DMS153 treated with DMSO at 0.1 percent for 48 hours (cell line): ENCODE data around the gene CLIP1.

Source experiments
- DNase-seq: peaks from one replicate; lab custom pipeline; 2025; ENCODE audit not compliant: unreplicated experiment; lab: John Stamatoyannopoulos, UW

CLIP1 gene

GRCh38 chr12:122318607-122319605, 103.6 kb downstream of the CLIP1 start:
- DNase-seq, result no peak

GRCh38 chr12:122312926-122313325, 109.5 kb downstream of the CLIP1 start:
- DNase-seq, result no peak

GRCh38 chr12:122311696-122312095, 110.8 kb downstream of the CLIP1 start:
- no peak for DNase-seq

GRCh38 chr12:122310626-122311333, 111.7 kb downstream of the CLIP1 start:
- no peak for DNase-seq

- no peak for DNase-seq
Measured at GRCh38 chr12:122309564-122310121, 112.8 kb downstream of the CLIP1 start.

GRCh38 chr12:122308811-122309210, 113.7 kb downstream of the CLIP1 start:
- DNase-seq, result no peak

GRCh38 chr12:122306407-122306806, 116.1 kb downstream of the CLIP1 start:
- DNase-seq, result no peak

GRCh38 chr12:122304924-122305323, 117.5 kb downstream of the CLIP1 start:
- no peak for DNase-seq

GRCh38 chr12:122303068-122303467, 119.4 kb downstream of the CLIP1 start:
- DNase-seq, result no peak

- no peak for DNase-seq
Measured at GRCh38 chr12:122298071-122298748, 124.3 kb downstream of the CLIP1 start.

- no peak for DNase-seq
Measured at GRCh38 chr12:122297494-122297893, 125.0 kb downstream of the CLIP1 start.

GRCh38 chr12:122295877-122296276, 126.6 kb downstream of the CLIP1 start:
- no peak for DNase-seq

- no peak for DNase-seq
Measured at GRCh38 chr12:122293081-122293480, 129.4 kb downstream of the CLIP1 start.

- DNase-seq, result no peak
Measured at GRCh38 chr12:122291431-122291830, 131.0 kb downstream of the CLIP1 start.

GRCh38 chr12:122283680-122284079, 138.8 kb downstream of the CLIP1 start:
- DNase-seq, result no peak

- no peak for DNase-seq
Measured at GRCh38 chr12:122282061-122282460, 140.4 kb downstream of the CLIP1 start.

- DNase-seq, result no peak
Measured at GRCh38 chr12:122276242-122276641, 146.2 kb downstream of the CLIP1 start.

- no peak for DNase-seq
Measured at GRCh38 chr12:122275459-122275858, 147.0 kb downstream of the CLIP1 start.

GRCh38 chr12:122266230-122266901, 156.1 kb downstream of the CLIP1 start, which contains the start of gene VPS33A:
Gene VPS33A (minus strand): TSS chr12:122266494. CDS start chr12:122266408, 86 bp downstream.
- DNase-seq, result peak; percentile 81

- DNase-seq, result no peak
Measured at GRCh38 chr12:122265886-122266229, 156.6 kb downstream of the CLIP1 start.

GRCh38 chr12:122265476-122265875, 157.0 kb downstream of the CLIP1 start:
- DNase-seq, result no peak
